Stimulated activated CD4-positive, alpha-beta T cell treated with anti-CD3 and anti-CD28 coated beads, Interleukin-15, amount 100 ng/mL, for 48 hours (primary cell): ENCODE measurements around the gene KNL1.
"Not testable (repeated sequence)": the region's sequence is repeated elsewhere in the genome, so short reads cannot be mapped to it uniquely, and the experiment has no call there.

Experiments
- DNase-seq, 2 donors: peaks; one replicate each; pipeline ENCODE4 v3.0.0-alpha.2; 2020; ENCODE audit warnings: low read depth in 2 of 2

The KNL1 gene

GRCh38 chr15:40664909-40665308, 70.9 kb downstream of the KNL1 start:
- no peak for DNase-seq

GRCh38 chr15:40676290-40676689, 82.2 kb downstream of the KNL1 start:
- not testable (repeated sequence) for DNase-seq

GRCh38 chr15:40676906-40677305, 82.9 kb downstream of the KNL1 start:
- DNase-seq, result not testable (repeated sequence)

- DNase-seq, result no peak
Observed at GRCh38 chr15:40680151-40680550, 86.1 kb downstream of the KNL1 start.

- not testable (repeated sequence) for DNase-seq
Observed at GRCh38 chr15:40680959-40681358, 86.9 kb downstream of the KNL1 start.

GRCh38 chr15:40684381-40684780, 90.3 kb downstream of the KNL1 start:
- DNase-seq, result no peak

GRCh38 chr15:40685376-40685775, 91.3 kb downstream of the KNL1 start:
- no peak for DNase-seq

GRCh38 chr15:40688932-40689799, 95.1 kb downstream of the KNL1 start:
- DNase-seq, result no peak

GRCh38 chr15:40691737-40692136, 97.7 kb downstream of the KNL1 start:
- no peak for DNase-seq

- DNase-seq, result no peak
Observed at GRCh38 chr15:40693904-40694687, 100.0 kb downstream of the KNL1 start.

- peak; percentile 90 for DNase-seq
Observed at GRCh38 chr15:40694688-40695468, 100.8 kb downstream of the KNL1 start, which contains the start of gene RAD51. Gene RAD51 (plus strand): TSS chr15:40695174. CDS start chr15:40698759, 3,585 bp downstream.

GRCh38 chr15:40695469-40695890, 101.4 kb downstream of the KNL1 start:
- no peak for DNase-seq

- DNase-seq, result no peak
Observed at GRCh38 chr15:40696228-40696627, 102.2 kb downstream of the KNL1 start.

- no peak for DNase-seq
Observed at GRCh38 chr15:40697916-40698315, 103.9 kb downstream of the KNL1 start.

- DNase-seq, result no peak
Observed at GRCh38 chr15:40702077-40702476, 108.0 kb downstream of the KNL1 start.

GRCh38 chr15:40706121-40706520, 112.1 kb downstream of the KNL1 start:
- no peak for DNase-seq
